ENCODE measurements around the gene C11orf91. TPM values are rescaled to one million over a fixed set of nuclear protein-coding genes. Genes with fewer than 3 reads are reported as not detected.

Gene C11orf91, protein sequence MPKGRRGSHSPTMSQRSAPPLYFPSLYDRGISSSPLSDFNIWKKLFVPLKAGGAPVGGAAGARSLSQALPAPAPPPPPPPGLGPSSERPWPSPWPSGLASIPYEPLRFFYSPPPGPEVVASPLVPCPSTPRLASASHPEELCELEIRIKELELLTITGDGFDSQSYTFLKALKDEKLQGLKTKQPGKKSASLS
- total RNA-seq: not detected in 2 replicates

DNA sequence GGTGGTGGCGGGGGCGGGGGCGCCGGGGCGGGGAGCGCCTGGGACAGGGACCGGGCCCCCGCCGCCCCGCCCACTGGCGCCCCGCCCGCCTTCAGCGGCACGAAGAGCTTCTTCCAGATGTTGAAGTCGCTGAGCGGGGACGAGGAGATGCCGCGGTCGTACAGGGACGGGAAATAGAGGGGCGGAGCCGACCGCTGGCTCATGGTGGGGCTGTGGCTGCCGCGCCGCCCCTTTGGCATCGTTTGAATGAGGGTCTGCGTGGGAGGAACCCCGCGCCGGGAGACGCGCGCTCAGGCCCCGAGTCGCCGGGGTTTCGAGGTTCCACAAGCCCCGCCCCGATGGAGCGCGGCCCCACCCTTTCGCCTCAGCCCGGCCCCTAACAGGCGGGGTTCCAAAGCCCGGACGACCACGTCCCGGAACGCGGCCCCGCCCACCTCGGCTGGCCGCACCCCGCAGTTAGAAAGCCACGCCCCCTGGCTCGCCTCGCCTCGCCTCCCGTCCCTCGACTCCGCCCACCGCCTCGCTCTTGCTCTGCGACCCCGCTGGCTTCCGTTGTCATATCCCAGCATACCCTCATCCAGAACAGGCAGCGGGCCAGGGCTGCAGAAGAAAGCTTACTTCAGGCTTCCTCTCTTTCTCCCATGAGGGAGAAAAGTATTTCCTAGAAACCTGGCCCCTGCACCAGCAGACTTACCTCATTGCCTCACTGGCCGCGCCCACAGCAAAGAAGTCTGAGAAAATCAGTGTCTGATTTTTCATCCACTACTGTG, at the start of gene C11orf91:
Gene C11orf91, minus strand, starts transcription at position 325 of the 770 bp plus-strand sequence. Its CDS starts 86 bp downstream, at position 239.

DNA sequence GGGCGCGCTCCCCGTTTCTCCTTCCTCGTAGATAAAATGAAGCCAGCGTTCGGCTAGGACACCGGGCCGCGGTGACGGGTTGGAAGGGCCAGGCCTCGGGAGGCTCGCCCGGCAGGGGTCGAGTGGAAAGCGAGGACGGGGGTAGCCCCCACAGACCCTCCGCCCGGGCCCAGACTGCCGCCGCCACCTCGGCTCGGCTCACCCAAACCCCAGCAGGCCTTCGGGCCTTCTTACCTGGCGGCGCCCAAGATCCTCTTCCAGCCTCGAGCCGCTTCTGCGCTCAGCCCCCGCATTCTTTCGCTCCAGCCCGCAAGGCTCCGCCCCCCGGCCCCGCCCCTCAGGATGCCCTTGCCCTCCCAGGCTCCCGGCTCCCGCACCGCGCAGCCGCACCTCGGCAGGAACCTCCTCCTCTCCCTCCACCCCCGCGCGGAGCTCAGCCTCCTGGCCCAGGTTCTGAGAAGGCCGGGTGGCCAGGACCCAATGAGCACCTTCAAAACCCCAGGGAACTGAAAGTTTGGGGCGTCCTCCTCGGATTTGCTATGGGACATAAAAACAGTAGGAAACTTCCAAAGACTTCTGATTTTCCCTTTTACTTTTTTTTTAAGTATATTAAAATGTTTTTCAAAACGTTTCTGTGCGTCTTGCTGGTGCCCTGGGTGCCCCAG, 35.7 kb upstream of the C11orf91 start, which contains the start of gene CD59:
Gene CD59, minus strand, starts transcription at position 276 of the 665 bp plus-strand sequence. CDS start 13,978 bp downstream, outside the sequence.

Other genes with a start within 250 kb of the C11orf91 start
- gene CD59, start 35.6 kb upstream of the C11orf91 start, total RNA-seq: 988 and 1,021 TPM in 2 replicates
- gene FBXO3, start 73.7 kb upstream of the C11orf91 start, total RNA-seq: 16.2 and 28.8 TPM in 2 replicates
- gene LMO2, start 191.2 kb upstream of the C11orf91 start, total RNA-seq: 10.3 and 12.3 TPM in 2 replicates